ENCODE data around the gene ALPG.

GRCh38 chr2:232415736-232416520 lies 9.3 kb downstream of the ALPG start:
- TF ChIP-seq ZBTB3 (CRISPR knock-in tag; IDR thresholded peaks at IDR 0.05; ENCODE audit: borderline replicate concordance, low read depth) (no peak), EZH2 (conservative IDR thresholded peaks at IDR 0.05; ENCODE audit: low read depth, low read length) (no peak), IKZF5 (CRISPR knock-in tag; IDR thresholded peaks at IDR 0.05) (no peak), POLR2AphosphoS5 (IDR thresholded peaks at IDR 0.05; ENCODE audit: low read depth, low read length) (no peak), SP2 (CRISPR knock-in tag; IDR thresholded peaks at IDR 0.05) (no peak), ZNF274 (CRISPR knock-in tag; IDR thresholded peaks at IDR 0.05) (no peak), POLR2A (IDR thresholded peaks at IDR 0.05; ENCODE audit: insufficient read depth in 1 of 2, low read depth in 2 of 2, low read length in 2 of 2) (no peak), CBX5 (CRISPR knock-in tag; IDR thresholded peaks at IDR 0.05; ENCODE audit: borderline replicate concordance) (no peak), PAX8 (CRISPR knock-in tag; IDR thresholded peaks at IDR 0.05; ENCODE audit: borderline replicate concordance) (no peak), CHCHD3 (CRISPR knock-in tag; IDR thresholded peaks at IDR 0.05) (no peak), ZFX (CRISPR knock-in tag; IDR thresholded peaks at IDR 0.05; ENCODE audit: low read depth) (no peak)
- TF ChIP-seq, protein P1, sequence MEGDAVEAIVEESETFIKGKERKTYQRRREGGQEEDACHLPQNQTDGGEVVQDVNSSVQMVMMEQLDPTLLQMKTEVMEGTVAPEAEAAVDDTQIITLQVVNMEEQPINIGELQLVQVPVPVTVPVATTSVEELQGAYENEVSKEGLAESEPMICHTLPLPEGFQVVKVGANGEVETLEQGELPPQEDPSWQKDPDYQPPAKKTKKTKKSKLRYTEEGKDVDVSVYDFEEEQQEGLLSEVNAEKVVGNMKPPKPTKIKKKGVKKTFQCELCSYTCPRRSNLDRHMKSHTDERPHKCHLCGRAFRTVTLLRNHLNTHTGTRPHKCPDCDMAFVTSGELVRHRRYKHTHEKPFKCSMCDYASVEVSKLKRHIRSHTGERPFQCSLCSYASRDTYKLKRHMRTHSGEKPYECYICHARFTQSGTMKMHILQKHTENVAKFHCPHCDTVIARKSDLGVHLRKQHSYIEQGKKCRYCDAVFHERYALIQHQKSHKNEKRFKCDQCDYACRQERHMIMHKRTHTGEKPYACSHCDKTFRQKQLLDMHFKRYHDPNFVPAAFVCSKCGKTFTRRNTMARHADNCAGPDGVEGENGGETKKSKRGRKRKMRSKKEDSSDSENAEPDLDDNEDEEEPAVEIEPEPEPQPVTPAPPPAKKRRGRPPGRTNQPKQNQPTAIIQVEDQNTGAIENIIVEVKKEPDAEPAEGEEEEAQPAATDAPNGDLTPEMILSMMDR (CRISPR knock-in tag; IDR thresholded peaks at IDR 0.05) = no peak
- TF ChIP-seq, protein P2, sequence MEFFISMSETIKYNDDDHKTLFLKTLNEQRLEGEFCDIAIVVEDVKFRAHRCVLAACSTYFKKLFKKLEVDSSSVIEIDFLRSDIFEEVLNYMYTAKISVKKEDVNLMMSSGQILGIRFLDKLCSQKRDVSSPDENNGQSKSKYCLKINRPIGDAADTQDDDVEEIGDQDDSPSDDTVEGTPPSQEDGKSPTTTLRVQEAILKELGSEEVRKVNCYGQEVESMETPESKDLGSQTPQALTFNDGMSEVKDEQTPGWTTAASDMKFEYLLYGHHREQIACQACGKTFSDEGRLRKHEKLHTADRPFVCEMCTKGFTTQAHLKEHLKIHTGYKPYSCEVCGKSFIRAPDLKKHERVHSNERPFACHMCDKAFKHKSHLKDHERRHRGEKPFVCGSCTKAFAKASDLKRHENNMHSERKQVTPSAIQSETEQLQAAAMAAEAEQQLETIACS (CRISPR knock-in tag; IDR thresholded peaks at IDR 0.05) = no peak

Data from HepG2 (cell line).